Measurements from ENCODE around the gene DPY19L3.

The DPY19L3 gene

GRCh38 chr19:32448026-32448425 is 42.5 kb downstream of the DPY19L3 start:
- H3K4me3 ChIP-seq (ENCODE audit: low read depth, low read length): no peak overlapping the region
- DNase-seq (ENCODE audit: low read depth, low spot score): no peak
- POLR2A ChIA-PET: no interaction called here
- no peak for TF ChIP-seq CTCF (IDR thresholded peaks at IDR 0.05; ENCODE audit: insufficient read depth, low read length, missing control alignments)
- CTCF ChIA-PET: no interaction called here

DNA sequence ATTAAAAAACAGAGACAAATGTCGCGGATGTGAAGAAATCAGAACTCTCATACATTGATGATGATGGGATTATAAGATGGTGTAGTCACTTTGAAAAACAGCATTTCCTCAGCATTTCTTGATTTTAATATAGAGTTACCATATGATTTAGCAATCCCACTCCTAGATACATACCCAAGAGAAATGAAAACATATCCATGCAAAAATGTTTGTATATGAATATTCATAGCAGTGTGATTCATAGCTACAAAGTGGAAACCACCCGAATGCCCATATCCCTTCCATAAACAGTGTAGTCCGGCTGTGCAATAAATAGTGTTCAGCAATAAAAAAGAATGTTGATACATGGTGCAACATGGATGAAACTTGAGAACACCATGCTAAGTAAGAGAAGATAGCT is 44.6 kb downstream of the DPY19L3 start:
- no peak for TF ChIP-seq CTCF (IDR thresholded peaks at IDR 0.05; ENCODE audit: insufficient read depth, low read length, missing control alignments)
- DNase-seq (ENCODE audit: low read depth, low spot score): no peak
- ChIA-PET POLR2A (no interaction called here), CTCF (no interaction called here)
- H3K4me3 ChIP-seq (ENCODE audit: low read depth, low read length): no peak overlapping the region

- CTCF ChIA-PET: no interaction called here
- TF ChIP-seq CTCF (IDR thresholded peaks at IDR 0.05; ENCODE audit: insufficient read depth, low read length, missing control alignments): no peak
- DNase-seq (ENCODE audit: low read depth, low spot score): no peak
- POLR2A ChIA-PET: no interaction called here
- no peak overlapping the region for H3K4me3 ChIP-seq (ENCODE audit: low read depth, low read length)
Observed at GRCh38 chr19:32453736-32454135, 48.2 kb downstream of the DPY19L3 start.

- CTCF ChIA-PET: no interaction called here
- POLR2A ChIA-PET: no interaction called here
- DNase-seq (ENCODE audit: low read depth, low spot score): no peak
- TF ChIP-seq CTCF (IDR thresholded peaks at IDR 0.05; ENCODE audit: insufficient read depth, low read length, missing control alignments): no peak
- H3K4me3 ChIP-seq (ENCODE audit: low read depth, low read length): no peak overlapping the region
Observed at GRCh38 chr19:32456406-32456805, 50.8 kb downstream of the DPY19L3 start.

- no peak for DNase-seq (ENCODE audit: low read depth, low spot score)
- TF ChIP-seq CTCF (IDR thresholded peaks at IDR 0.05; ENCODE audit: insufficient read depth, low read length, missing control alignments): no peak
- CTCF ChIA-PET: no interaction called here
- H3K4me3 ChIP-seq (ENCODE audit: low read depth, low read length): no peak overlapping the region
- POLR2A ChIA-PET: no interaction called here
Observed at GRCh38 chr19:32457571-32458158, 52.1 kb downstream of the DPY19L3 start.

GRCh38 chr19:32458500-32459123 is 53.0 kb downstream of the DPY19L3 start:
- H3K4me3 ChIP-seq (ENCODE audit: low read depth, low read length): no peak overlapping the region
- ChIA-PET POLR2A (no interaction called here), CTCF (no interaction called here)
- DNase-seq (ENCODE audit: low read depth, low spot score): no peak
- no peak for TF ChIP-seq CTCF (IDR thresholded peaks at IDR 0.05; ENCODE audit: insufficient read depth, low read length, missing control alignments)

Measured in AG04449 (cell line).